HG02763 (cell line): ENCODE measurements around the gene TUBD1.
"Not testable (repeated sequence)": the region's sequence is repeated elsewhere in the genome, so short reads cannot be mapped to it uniquely, and the experiment has no call there.

ENCODE experiments used
- ATAC-seq: cut with Tn5 transposase; IDR thresholded peaks from one replicate; pipeline ENCODE4 v1.9.1; 2021; ENCODE audit warnings: mild to moderate bottlenecking, moderate library complexity; ENCODE audit not compliant: unreplicated experiment

TUBD1 gene

GRCh38 chr17:59892924-59893675 is at the start of gene TUBD1, which contains the start of gene RPS6KB1:
Gene TUBD1 (minus strand): TSS chr17:59892943. CDS start chr17:59891002, 1,941 bp downstream.
Gene RPS6KB1 (plus strand): TSS chr17:59893121. CDS start chr17:59893185, 64 bp downstream.
- peak; percentile 90 for ATAC-seq

GRCh38 chr17:59941131-59941530 is 48.4 kb upstream of the TUBD1 start:
- ATAC-seq: no peak

- not testable (repeated sequence) for ATAC-seq
Observed at GRCh38 chr17:59940697-59941096, 48.0 kb upstream of the TUBD1 start.

GRCh38 chr17:59933317-59933716 is 40.6 kb upstream of the TUBD1 start:
- ATAC-seq: not testable (repeated sequence)

- not testable (repeated sequence) for ATAC-seq
Observed at GRCh38 chr17:59930768-59931167, 38.0 kb upstream of the TUBD1 start.

- ATAC-seq: not testable (repeated sequence)
Observed at GRCh38 chr17:59930121-59930520, 37.4 kb upstream of the TUBD1 start.

- ATAC-seq: not testable (repeated sequence)
Observed at GRCh38 chr17:59920637-59921036, 27.9 kb upstream of the TUBD1 start.

GRCh38 chr17:59916446-59916845 is 23.7 kb upstream of the TUBD1 start:
- ATAC-seq: no peak

GRCh38 chr17:59914274-59914854 is 21.6 kb upstream of the TUBD1 start:
- ATAC-seq: no peak

- no peak for ATAC-seq
Observed at GRCh38 chr17:59907467-59907866, 14.7 kb upstream of the TUBD1 start.

- ATAC-seq: no peak
Observed at GRCh38 chr17:59903455-59903854, 10.7 kb upstream of the TUBD1 start.

- ATAC-seq: no peak
Observed at GRCh38 chr17:59901604-59902003, 8.9 kb upstream of the TUBD1 start.

GRCh38 chr17:59899099-59899498 is 6.4 kb upstream of the TUBD1 start:
- no peak for ATAC-seq

- no peak for ATAC-seq
Observed at GRCh38 chr17:59897090-59897489, 4.3 kb upstream of the TUBD1 start.

GRCh38 chr17:59893676-59894100 is 945 bp upstream of the TUBD1 start:
- peak; percentile 3 for ATAC-seq

GRCh38 chr17:59892251-59892923 is 356 bp downstream of the TUBD1 start:
- peak; percentile 52 for ATAC-seq

GRCh38 chr17:59890720-59891119 is 2.0 kb downstream of the TUBD1 start:
- no peak for ATAC-seq

- no peak for ATAC-seq
Observed at GRCh38 chr17:59888145-59888750, 4.5 kb downstream of the TUBD1 start.

GRCh38 chr17:59884861-59885260 is 7.9 kb downstream of the TUBD1 start:
- no peak for ATAC-seq

- no peak for ATAC-seq
Observed at GRCh38 chr17:59878624-59879023, 14.1 kb downstream of the TUBD1 start.

- ATAC-seq: no peak
Observed at GRCh38 chr17:59877965-59878364, 14.8 kb downstream of the TUBD1 start.
